GM10266 (cell line): ENCODE measurements around the gene TAS2R16.

Experiments
- DNase-seq: peaks from one replicate; pipeline ENCODE4 v3.0.0; 2012; ENCODE audit errors: extremely low spot score
- CTCF ChIP-seq: IDR thresholded peaks from 2 replicates; pipeline ENCODE4 v1.5.1; 2012; ENCODE audit warnings: mild to moderate bottlenecking, low read depth; ENCODE audit not compliant: control insufficient read depth, insufficient read depth; ENCODE audit errors: missing control alignments

The TAS2R16 gene

GRCh38 chr7:123026251-123026650 lies 30.8 kb upstream of the TAS2R16 start:
- DNase-seq = no peak
- TF ChIP-seq CTCF = no peak

GRCh38 chr7:123024989-123025758 lies 29.7 kb upstream of the TAS2R16 start:
- no peak for TF ChIP-seq CTCF
- no peak for DNase-seq

GRCh38 chr7:123023126-123023525 lies 27.6 kb upstream of the TAS2R16 start:
- TF ChIP-seq CTCF = no peak
- DNase-seq = no peak

- no peak for DNase-seq
- no peak for TF ChIP-seq CTCF
Measured at GRCh38 chr7:123022576-123022975, 27.1 kb upstream of the TAS2R16 start.

GRCh38 chr7:123012435-123012834 lies 16.9 kb upstream of the TAS2R16 start:
- no peak for TF ChIP-seq CTCF
- DNase-seq = no peak

GRCh38 chr7:123011766-123012369 lies 16.4 kb upstream of the TAS2R16 start:
- no peak for TF ChIP-seq CTCF
- no peak for DNase-seq

GRCh38 chr7:123004931-123005330 lies 9.4 kb upstream of the TAS2R16 start:
- no peak for TF ChIP-seq CTCF
- no peak for DNase-seq
